CD4-positive, alpha-beta T cell (primary cell): Measurements from ENCODE around the gene PI4KA. TPM values are rescaled to one million over a fixed set of nuclear protein-coding genes. Genes with fewer than 3 reads are reported as not detected.

ENCODE experiments used
- ATAC-seq: fragments of 200-7000 bp; cut with Tn5 transposase; one replicate; pipeline ENCODE4 v1.10.0; 2022; ENCODE audit warnings: mild to moderate bottlenecking; ENCODE audit not compliant: poor library complexity
- CTCF ChIA-PET: fragments of 350-600 bp; sonication (Branson Sonifier 250); formaldehyde crosslinking; loops from one replicate; lab custom pipeline; 2021; ENCODE audit warnings: antibody characterized with exemption, inconsistent platforms; lab: Charles Lee
- POLR2A ChIA-PET: fragments of 350-600 bp; sonication (Branson Sonifier 250); formaldehyde crosslinking; loops from one replicate; lab custom pipeline; 2021; ENCODE audit warnings: antibody characterized with exemption, inconsistent platforms; lab: Charles Lee
- DNase-seq, 14 experiments: peaks; one replicate each; pipeline ENCODE4 v3.0.0-alpha.2; 2013 to 2020; ENCODE audit warnings: mixed read lengths in 2 of 14
- H3K27ac ChIP-seq, 2 donors: one replicate each; pipeline versions ENCODE4 v1.5.1 to v1.7.0; 2013; ENCODE audit warnings: low read length in 2 of 2, low read depth in 1 of 2, mild to moderate bottlenecking in 1 of 2
- H3K27me3 ChIP-seq, 2 experiments: 1 replicate in 1 of 2; 2 replicates in 1 of 2; pipeline versions ENCODE4 v1.6.1 to v1.7.0; 2013; ENCODE audit warnings: low read length in 2 of 2, control low read depth in 1 of 2, mild to moderate bottlenecking in 1 of 2, moderate library complexity in 1 of 2; ENCODE audit not compliant: insufficient read depth in 2 of 2, control insufficient read depth in 1 of 2
- H3K36me3 ChIP-seq: one replicate; pipeline ENCODE4 v1.6.1; 2013; ENCODE audit warnings: low read length, control low read depth; ENCODE audit not compliant: insufficient read depth
- H3K4me1 ChIP-seq: one replicate; pipeline ENCODE4 v1.6.1; 2013; ENCODE audit warnings: low read length, control low read depth; ENCODE audit not compliant: insufficient read depth
- H3K4me3 ChIP-seq: one replicate; pipeline ENCODE4 v1.5.1; 2013; ENCODE audit warnings: mild to moderate bottlenecking, low read length, moderate library complexity
- H3K9me3 ChIP-seq, 2 experiments: 1 replicate in 1 of 2; 2 replicates in 1 of 2; pipeline versions ENCODE4 v1.6.1 to v1.7.0; 2013; ENCODE audit warnings: low read length in 2 of 2, mild to moderate bottlenecking in 2 of 2, control low read depth in 1 of 2, moderate library complexity in 1 of 2; ENCODE audit not compliant: control insufficient read depth in 1 of 2, insufficient read depth in 1 of 2
- H3K27ac Mint-ChIP-seq: one replicate; pipeline ENCODE4 v1.8.0; 2020; ENCODE audit warnings: mixed read lengths
- H3K27me3 Mint-ChIP-seq: one replicate; pipeline ENCODE4 v1.8.0; 2021; ENCODE audit warnings: mixed read lengths
- H3K36me3 Mint-ChIP-seq: one replicate; pipeline ENCODE4 v1.8.0; 2021; ENCODE audit warnings: low read depth, mixed read lengths
- H3K4me1 Mint-ChIP-seq: one replicate; pipeline ENCODE4 v1.8.0; 2021; ENCODE audit warnings: low read depth, mixed read lengths
- H3K4me3 Mint-ChIP-seq: one replicate; pipeline ENCODE4 v1.8.0; 2020; ENCODE audit warnings: mild to moderate bottlenecking, mixed read lengths
- H3K9me3 Mint-ChIP-seq: one replicate; pipeline ENCODE4 v1.8.0; 2020; ENCODE audit warnings: mixed read lengths
- intact Hi-C, 2 experiments: fragments of 100-400 bp; cut with DNase I in 1 of 2; cut with micrococcal nuclease in 1 of 2; formaldehyde crosslinking; loops; one replicate each; pipeline versions ENCODE4 v1.15.1 to v1.9.0; 2023 to 2025; cut with DNase I, micrococcal nuclease
- total RNA-seq, 174 experiments: library from RNA in 2 of 174; stranded (reverse) in 2 of 174; gene quantifications; one replicate each; pipeline ENCODE4 v1.2.3 and lab custom pipeline; 2021 to 2026
- TF ChIP-seq, protein P1 (sequence below): fragments of 200-600 bp; IDR thresholded peaks from one replicate; pipeline ENCODE4 v1.8.0; 2022; ENCODE audit warnings: antibody characterized with exemption, mild to moderate bottlenecking

The PI4KA gene
- total RNA-seq, 2 experiments from 2014 or later: 137 to 146 TPM

DNA sequence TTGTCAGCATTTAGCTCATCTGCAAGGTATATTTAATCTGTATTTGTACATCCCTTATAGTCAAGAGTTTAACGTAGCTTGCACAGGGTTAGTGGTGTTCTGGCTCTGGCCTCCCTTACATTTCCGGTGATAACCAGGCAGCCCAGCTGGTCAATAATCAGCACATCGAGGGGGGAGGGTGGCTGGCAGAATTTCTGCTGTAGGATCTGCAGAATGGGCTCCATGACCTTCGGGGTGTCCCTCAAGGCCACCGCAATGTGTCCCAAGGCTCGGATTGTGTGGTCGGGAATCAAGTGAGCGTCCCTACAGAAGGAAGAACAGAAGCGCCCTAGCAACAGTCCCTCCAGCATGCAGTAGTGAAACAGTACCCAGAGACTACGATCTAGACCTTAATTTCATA is 59.6 kb downstream of the PI4KA start:
- H3K27me3 Mint-ChIP-seq: no peaks in the 10 kb centered on the region
- H3K36me3 Mint-ChIP-seq: peaks cover 95% of the 10 kb centered on the region
- ChIA-PET CTCF (no interaction called here), POLR2A (no interaction called here)
- Histone ChIP-seq H3K9me3 (no peaks in the 10 kb centered on the region), H3K27me3 (no peaks in the 10 kb centered on the region), H3K4me1 (no peaks in the 10 kb centered on the region), H3K27ac (no peak overlapping the region), H3K36me3 (peaks cover 94% of the 10 kb centered on the region), H3K4me3 (no peak overlapping the region)
- no peak overlapping the region for H3K4me3 Mint-ChIP-seq
- intact Hi-C loops: no loop called here
- ATAC-seq (no peak), DNase-seq (no peak)
- H3K4me1 Mint-ChIP-seq: no peaks in the 10 kb centered on the region
- H3K27ac Mint-ChIP-seq: no peak overlapping the region
- H3K9me3 Mint-ChIP-seq: no peaks in the 10 kb centered on the region
- TF ChIP-seq, protein P1, sequence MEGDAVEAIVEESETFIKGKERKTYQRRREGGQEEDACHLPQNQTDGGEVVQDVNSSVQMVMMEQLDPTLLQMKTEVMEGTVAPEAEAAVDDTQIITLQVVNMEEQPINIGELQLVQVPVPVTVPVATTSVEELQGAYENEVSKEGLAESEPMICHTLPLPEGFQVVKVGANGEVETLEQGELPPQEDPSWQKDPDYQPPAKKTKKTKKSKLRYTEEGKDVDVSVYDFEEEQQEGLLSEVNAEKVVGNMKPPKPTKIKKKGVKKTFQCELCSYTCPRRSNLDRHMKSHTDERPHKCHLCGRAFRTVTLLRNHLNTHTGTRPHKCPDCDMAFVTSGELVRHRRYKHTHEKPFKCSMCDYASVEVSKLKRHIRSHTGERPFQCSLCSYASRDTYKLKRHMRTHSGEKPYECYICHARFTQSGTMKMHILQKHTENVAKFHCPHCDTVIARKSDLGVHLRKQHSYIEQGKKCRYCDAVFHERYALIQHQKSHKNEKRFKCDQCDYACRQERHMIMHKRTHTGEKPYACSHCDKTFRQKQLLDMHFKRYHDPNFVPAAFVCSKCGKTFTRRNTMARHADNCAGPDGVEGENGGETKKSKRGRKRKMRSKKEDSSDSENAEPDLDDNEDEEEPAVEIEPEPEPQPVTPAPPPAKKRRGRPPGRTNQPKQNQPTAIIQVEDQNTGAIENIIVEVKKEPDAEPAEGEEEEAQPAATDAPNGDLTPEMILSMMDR: no peak

DNA sequence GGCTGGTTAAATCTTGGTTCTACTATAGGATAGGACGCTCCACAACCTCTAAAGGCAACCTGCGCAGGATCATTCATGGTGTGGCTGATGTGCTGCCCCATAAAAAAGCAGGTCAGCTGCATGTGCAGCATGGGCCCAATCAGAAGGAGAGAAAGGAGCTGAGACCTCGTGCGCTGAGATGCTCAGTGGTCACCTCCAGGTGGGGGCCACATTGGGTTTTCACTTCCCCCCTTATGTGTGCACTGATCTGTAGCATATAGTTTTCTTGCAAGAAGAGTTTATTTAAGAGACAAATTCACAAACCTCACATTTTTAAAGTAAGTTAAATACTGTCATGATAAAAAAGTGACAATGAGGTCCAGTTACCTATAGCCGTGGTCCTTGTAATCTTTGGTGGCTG is 60.4 kb downstream of the PI4KA start:
- Histone ChIP-seq H3K27me3 (no peaks in the 10 kb centered on the region), H3K36me3 (peaks cover 90% of the 10 kb centered on the region), H3K27ac (no peak overlapping the region), H3K9me3 (no peaks in the 10 kb centered on the region), H3K4me1 (no peaks in the 10 kb centered on the region), H3K4me3 (no peak overlapping the region)
- no peak overlapping the region for H3K27ac Mint-ChIP-seq
- no peak overlapping the region for H3K4me3 Mint-ChIP-seq
- ATAC-seq (no peak), DNase-seq (no peak)
- H3K27me3 Mint-ChIP-seq: no peaks in the 10 kb centered on the region
- TF ChIP-seq, protein P1: no peak
- H3K36me3 Mint-ChIP-seq: peaks cover 95% of the 10 kb centered on the region
- ChIA-PET POLR2A (no interaction called here), CTCF (interaction anchor here (1.0 kb wide), 1 partner anchor 119 kb away, joined by 3 read pairs; no protein-coding TSS in a partner anchor)
- H3K9me3 Mint-ChIP-seq: no peaks in the 10 kb centered on the region
- intact Hi-C loops: no loop called here
- no peaks in the 10 kb centered on the region for H3K4me1 Mint-ChIP-seq

DNA sequence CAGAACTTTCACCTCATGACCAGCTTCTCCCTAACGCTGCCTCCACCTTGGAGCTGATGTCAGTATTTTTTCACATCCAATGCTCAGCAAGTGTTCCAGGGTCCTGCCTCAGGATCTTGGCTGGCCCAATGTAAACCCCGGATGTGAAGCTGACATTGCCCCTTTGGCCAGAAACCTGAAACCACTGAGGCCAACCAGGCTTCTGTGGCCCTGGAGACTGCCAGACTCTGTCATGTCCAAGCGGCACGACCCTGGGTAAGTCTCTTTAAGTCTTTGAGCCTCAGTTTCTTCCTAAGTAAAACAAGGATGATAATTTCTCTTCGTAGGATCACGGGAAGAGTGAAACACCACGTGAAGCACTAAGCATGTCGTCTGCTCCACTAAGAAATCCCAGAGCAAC is 61.9 kb downstream of the PI4KA start:
- DNase-seq (no peak), ATAC-seq (no peak)
- Mint-ChIP-seq H3K4me1 (no peaks in the 10 kb centered on the region), H3K27ac (no peak overlapping the region), H3K9me3 (no peaks in the 10 kb centered on the region), H3K4me3 (no peak overlapping the region), H3K36me3 (peaks cover 97% of the 10 kb centered on the region), H3K27me3 (no peaks in the 10 kb centered on the region)
- TF ChIP-seq, protein P1: no peak
- POLR2A ChIA-PET: no interaction called here
- H3K36me3 ChIP-seq: peaks cover 87% of the 10 kb centered on the region
- CTCF ChIA-PET: no interaction called here
- H3K4me3 ChIP-seq: no peak overlapping the region
- intact Hi-C loops: no loop called here
- no peak overlapping the region for H3K27ac ChIP-seq
- no peaks in the 10 kb centered on the region for H3K27me3 ChIP-seq
- no peaks in the 10 kb centered on the region for H3K4me1 ChIP-seq
- H3K9me3 ChIP-seq: no peaks in the 10 kb centered on the region
